HEK293 (cell line): ENCODE results near the gene TLE6.

Experiments
- ATF2 ChIP-seq: fragments of 450-650 bp; formaldehyde crosslinking; IDR thresholded peaks from 2 replicates; pipeline ENCODE4 v1.5.1; 2016; ENCODE audit warnings: missing biosample characterization, missing genetic modification characterization, low read depth
- BCL11B ChIP-seq: fragments of 450-650 bp; formaldehyde crosslinking; IDR thresholded peaks from 2 replicates; pipeline ENCODE4 v1.5.1; 2016; ENCODE audit warnings: low read depth, missing biosample characterization, missing genetic modification characterization
- KLF7 ChIP-seq: fragments of 450-650 bp; formaldehyde crosslinking; IDR thresholded peaks from 2 replicates; pipeline ENCODE4 v1.5.1; 2016; ENCODE audit warnings: missing biosample characterization, missing genetic modification characterization, borderline replicate concordance
- OSR2 ChIP-seq: fragments of 450-650 bp; formaldehyde crosslinking; IDR thresholded peaks from 2 replicates; pipeline ENCODE4 v1.5.1; 2016; ENCODE audit warnings: missing biosample characterization, missing genetic modification characterization
- PRDM10 ChIP-seq: fragments of 450-650 bp; formaldehyde crosslinking; IDR thresholded peaks from 2 replicates; pipeline ENCODE4 v1.5.1; 2016; ENCODE audit warnings: missing biosample characterization, missing genetic modification characterization
- REPIN1 ChIP-seq: fragments of 450-650 bp; formaldehyde crosslinking; IDR thresholded peaks from 2 replicates; pipeline ENCODE4 v1.5.1; 2017; ENCODE audit warnings: missing biosample characterization, missing genetic modification characterization, low read depth
- SALL2 ChIP-seq: fragments of 450-650 bp; formaldehyde crosslinking; IDR thresholded peaks from 2 replicates; pipeline ENCODE4 v1.5.0; 2017; ENCODE audit warnings: missing biosample characterization, mild to moderate bottlenecking, missing genetic modification characterization, borderline replicate concordance
- SETDB1 ChIP-seq: IDR thresholded peaks from one replicate; pipeline ENCODE4 v1.6.1; 2017; ENCODE audit warnings: mild to moderate bottlenecking, low read length, moderate library complexity, mixed read lengths; ENCODE audit not compliant: insufficient read length
- WT1 ChIP-seq: fragments of 450-650 bp; formaldehyde crosslinking; IDR thresholded peaks from 2 replicates; pipeline ENCODE4 v1.5.1; 2016; ENCODE audit warnings: missing biosample characterization, missing genetic modification characterization
- YY1 ChIP-seq: fragments of 450-650 bp; formaldehyde crosslinking; IDR thresholded peaks from 2 replicates; pipeline ENCODE4 v1.5.1; 2018; ENCODE audit warnings: missing biosample characterization, missing genetic modification characterization
- ZBTB10 ChIP-seq: fragments of 450-650 bp; formaldehyde crosslinking; IDR thresholded peaks from 2 replicates; pipeline ENCODE4 v1.5.1; 2016; ENCODE audit warnings: missing biosample characterization, missing genetic modification characterization
- ZNF132 ChIP-seq: fragments of 450-650 bp; formaldehyde crosslinking; IDR thresholded peaks from 2 replicates; pipeline ENCODE4 v1.5.1; 2017; ENCODE audit warnings: missing biosample characterization, missing genetic modification characterization, borderline replicate concordance
- ZNF221 ChIP-seq: fragments of 450-650 bp; formaldehyde crosslinking; IDR thresholded peaks from 2 replicates; pipeline ENCODE4 v1.5.1; 2017; ENCODE audit warnings: missing biosample characterization, missing genetic modification characterization, borderline replicate concordance
- ZNF292 ChIP-seq: fragments of 450-650 bp; formaldehyde crosslinking; IDR thresholded peaks from 2 replicates; pipeline ENCODE4 v1.5.1; 2016; ENCODE audit warnings: low read depth, missing biosample characterization, missing genetic modification characterization, borderline replicate concordance
- ZNF324 ChIP-seq: fragments of 450-650 bp; formaldehyde crosslinking; IDR thresholded peaks from 2 replicates; pipeline ENCODE4 v1.5.1; 2016; ENCODE audit warnings: missing biosample characterization, missing genetic modification characterization
- ZNF341 ChIP-seq: fragments of 450-650 bp; formaldehyde crosslinking; IDR thresholded peaks from 2 replicates; pipeline ENCODE4; 2016; ENCODE audit warnings: low read depth, missing biosample characterization, missing genetic modification characterization
- ZNF350 ChIP-seq: fragments of 450-650 bp; formaldehyde crosslinking; IDR thresholded peaks from 2 replicates; pipeline ENCODE4 v1.5.0; 2017; ENCODE audit warnings: missing biosample characterization, mild to moderate bottlenecking, missing genetic modification characterization
- ZNF416 ChIP-seq: fragments of 450-650 bp; formaldehyde crosslinking; IDR thresholded peaks from 2 replicates; pipeline ENCODE4 v1.5.1; 2016; ENCODE audit warnings: missing biosample characterization, missing genetic modification characterization
- ZNF488 ChIP-seq: fragments of 450-650 bp; formaldehyde crosslinking; IDR thresholded peaks from 2 replicates; pipeline ENCODE4 v1.5.1; 2016; ENCODE audit warnings: missing biosample characterization, missing genetic modification characterization
- ZNF544 ChIP-seq: fragments of 450-650 bp; formaldehyde crosslinking; IDR thresholded peaks from 2 replicates; pipeline ENCODE4 v1.5.0; 2017; ENCODE audit warnings: missing biosample characterization, missing genetic modification characterization
- ZNF560 ChIP-seq: fragments of 450-650 bp; formaldehyde crosslinking; IDR thresholded peaks from 2 replicates; pipeline ENCODE4 v1.5.1; 2017; ENCODE audit warnings: missing biosample characterization, missing genetic modification characterization, borderline replicate concordance
- ZNF571 ChIP-seq: fragments of 450-650 bp; formaldehyde crosslinking; IDR thresholded peaks from 2 replicates; pipeline ENCODE4 v1.5.0; 2017; ENCODE audit warnings: missing biosample characterization, missing genetic modification characterization
- ZNF596 ChIP-seq: fragments of 450-650 bp; IDR thresholded peaks from 2 replicates; pipeline ENCODE4 v1.5.0; 2018; ENCODE audit warnings: missing biosample characterization, mild to moderate bottlenecking, missing genetic modification characterization, moderate library complexity
- ZNF645 ChIP-seq: fragments of 450-650 bp; formaldehyde crosslinking; IDR thresholded peaks from 2 replicates; pipeline ENCODE4; 2016; ENCODE audit warnings: missing biosample characterization, missing genetic modification characterization
- ZNF76 ChIP-seq: fragments of 450-650 bp; formaldehyde crosslinking; IDR thresholded peaks from 2 replicates; pipeline ENCODE4; 2016; ENCODE audit warnings: low read depth, missing biosample characterization, missing genetic modification characterization, borderline replicate concordance
- ZNF777 ChIP-seq: fragments of 450-650 bp; formaldehyde crosslinking; IDR thresholded peaks from 2 replicates; pipeline ENCODE4 v1.5.1; 2017; ENCODE audit warnings: missing biosample characterization, missing genetic modification characterization, borderline replicate concordance
- ZNF791 ChIP-seq: fragments of 450-650 bp; formaldehyde crosslinking; IDR thresholded peaks from 2 replicates; pipeline ENCODE4 v1.5.1; 2016; ENCODE audit warnings: missing biosample characterization, missing genetic modification characterization
- ZNF837 ChIP-seq: fragments of 450-650 bp; formaldehyde crosslinking; IDR thresholded peaks from 2 replicates; pipeline ENCODE4 v1.5.1; 2016; ENCODE audit warnings: missing biosample characterization, missing genetic modification characterization
- ZSCAN30 ChIP-seq: fragments of 450-650 bp; IDR thresholded peaks from 2 replicates; pipeline ENCODE4 v1.5.1; 2018; ENCODE audit warnings: missing biosample characterization, mild to moderate bottlenecking, missing genetic modification characterization, moderate library complexity

The TLE6 gene

GRCh38 chr19:2983351-2984214, 6.2 kb downstream of the TLE6 start (continued):
- TF ChIP-seq ZNF76 (peak; percentile 76; the same call in 1 of the 2 replicates), ATF2 (tag by site-specific recombination) (no peak), REPIN1 (no peak), ZNF560 (tag by site-specific recombination) (no peak), ZNF132 (tag by site-specific recombination) (no peak), SETDB1 (no peak), ZNF837 (tag by site-specific recombination) (no peak), ZNF777 (tag by site-specific recombination) (no peak), ZNF571 (tag by site-specific recombination) (no peak), ZBTB10 (peak; percentile 51), ZNF221 (tag by site-specific recombination) (no peak), KLF7 (0 out of 2 replicates have a peak, but pooled peaks have one; percentile 82), YY1 (tag by site-specific recombination) (peak; percentile 84), ZNF292 (tag by site-specific recombination) (peak; percentile 12; the same call in 1 of the 2 replicates), ZNF596 (tag by site-specific recombination) (peak; percentile 74), ZNF416 (tag by site-specific recombination) (0 out of 2 replicates have a peak, but pooled peaks have one; percentile 9), ZNF350 (tag by site-specific recombination) (no peak), ZNF324 (tag by site-specific recombination) (peak; percentile 30; the same call in 1 of the 2 replicates), PRDM10 (tag by site-specific recombination) (peak; percentile 79), ZNF341 (tag by site-specific recombination) (peak; percentile 96), ZNF488 (tag by site-specific recombination) (peak; percentile 84; the same call in 1 of the 2 replicates), ZNF791 (tag by site-specific recombination) (no peak), BCL11B (tag by site-specific recombination) (peak; percentile 87; the same call in 1 of the 2 replicates), WT1 (tag by site-specific recombination) (peak; percentile 94; the same call in 1 of the 2 replicates), SALL2 (tag by site-specific recombination) (no peak), ZNF544 (tag by site-specific recombination) (no peak), OSR2 (tag by site-specific recombination) (peak; percentile 99), ZSCAN30 (tag by site-specific recombination) (peak; percentile 95), ZNF645 (tag by site-specific recombination) (no peak)
